K562 treated with DMSO at 1 percent for 24 hours (cell line): Measurements from ENCODE around the gene CAMK2A. TPM values are rescaled to one million over a fixed set of nuclear protein-coding genes. Genes with fewer than 3 reads are reported as not detected.

Experiments
- total RNA-seq: library from RNA; unstranded; fragments of 300-600 nt; gene quantifications from 2 replicates; pipeline ENCODE4 v1.2.3, GENCODE V29; 2022; ENCODE audit warnings: low read depth; ENCODE audit not compliant: insufficient read depth

Gene CAMK2A
- total RNA-seq, result not detected in 2 replicates

DNA sequence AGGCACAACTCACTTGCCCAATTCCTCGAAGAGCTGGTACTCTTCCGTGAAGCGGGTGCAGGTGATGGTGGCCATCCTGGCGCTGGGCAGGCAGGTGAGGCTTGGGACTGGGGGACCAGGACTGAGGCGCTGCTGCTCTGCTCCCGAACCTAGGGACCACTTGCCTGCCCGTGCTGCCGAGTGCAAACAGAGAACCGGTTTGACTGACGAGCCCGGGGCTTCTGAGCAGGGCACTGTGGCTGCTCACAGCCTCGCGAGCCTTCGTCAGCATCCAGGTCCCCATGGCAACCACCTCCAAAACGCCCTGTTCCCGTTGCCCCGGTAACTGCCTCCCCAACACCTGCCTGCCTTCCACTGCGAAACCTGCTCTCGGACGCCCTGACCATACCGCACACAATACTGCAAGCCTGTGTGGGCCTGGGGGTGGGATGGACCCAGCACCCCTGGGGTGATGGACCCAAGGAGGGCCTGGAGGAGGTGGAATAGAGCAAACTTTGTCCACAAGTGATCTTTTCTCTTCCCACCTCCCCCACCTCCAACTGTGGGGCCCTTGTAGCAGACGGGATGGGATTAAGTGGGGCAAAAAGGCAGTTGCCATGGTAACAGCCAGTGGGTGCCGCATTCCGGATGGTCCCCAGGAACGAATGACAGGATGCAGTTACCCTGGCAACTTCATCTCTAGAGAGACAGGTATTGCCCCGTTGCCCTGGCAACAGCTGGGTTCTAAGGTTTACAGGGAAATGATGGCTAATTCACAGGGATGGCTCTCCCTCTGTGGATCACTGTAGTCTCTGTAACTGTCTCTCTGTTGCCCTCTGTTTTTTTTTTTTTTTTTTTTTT lies at the start of gene CAMK2A:
CAMK2A (minus strand) TSS at position 223 of the 840 bp plus-strand sequence; CDS start at position 75, 148 bp downstream.

GRCh38 chr5:150302301-150303069 lies 12.9 kb upstream of the CAMK2A start, which contains the start of gene ARSI:
Gene ARSI (minus strand): TSS chr5:150302905. CDS start chr5:150302373, 532 bp downstream.

DNA sequence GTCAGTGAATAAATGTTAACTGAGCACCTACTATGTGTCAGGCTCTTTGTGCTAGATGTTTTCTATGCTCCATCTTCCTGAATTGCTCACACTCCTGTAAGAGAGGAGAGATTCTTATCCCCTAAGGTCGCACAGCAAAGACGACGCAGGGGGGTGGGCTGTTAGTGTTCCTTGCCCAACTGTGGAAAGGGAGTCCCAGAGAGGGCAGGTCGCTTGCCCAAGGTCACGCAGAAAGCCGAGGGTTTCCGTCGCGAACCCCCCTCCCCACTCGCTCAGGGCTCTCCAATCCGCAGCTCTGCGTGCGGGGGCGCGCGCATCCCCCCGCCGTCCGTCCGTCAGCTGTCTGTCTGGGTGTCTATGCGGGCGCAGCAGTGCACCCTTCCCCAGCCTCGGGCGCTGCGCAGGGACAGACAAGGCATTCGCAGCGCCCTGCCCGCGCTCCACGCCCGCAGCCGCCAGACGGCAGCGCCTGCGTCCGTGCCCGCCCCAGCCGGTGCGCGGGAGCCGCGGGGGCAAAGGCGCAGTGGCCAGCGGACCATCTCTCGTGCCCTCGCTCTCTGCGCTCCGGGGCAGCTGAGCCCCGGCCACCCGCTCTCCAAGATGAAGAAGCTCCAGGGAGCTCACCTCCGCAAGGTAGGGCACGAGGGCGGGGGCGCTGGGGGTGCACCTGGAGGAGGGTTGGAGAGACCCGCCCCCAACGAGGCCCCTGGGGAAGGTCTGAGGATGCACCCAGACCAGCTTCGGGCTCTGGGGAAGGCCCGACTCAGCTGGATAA lies 99.7 kb downstream of the CAMK2A start, which contains the start of gene SLC6A7:
SLC6A7 (plus strand) TSS at position 335 of the 775 bp plus-strand sequence; CDS start at position 601, 266 bp downstream.

Other genes starting within 250 kb of the CAMK2A start
- 0.09 and 0.75 TPM in 2 replicates for gene CSF1R, start 203.2 kb downstream of the CAMK2A start, total RNA-seq
- gene PDGFRB, start 133.9 kb downstream of the CAMK2A start, total RNA-seq, result not detected in 2 replicates
- not detected in 2 replicates for gene CDX1, start 123.0 kb downstream of the CAMK2A start, total RNA-seq
- not detected in 2 replicates for gene SLC6A7, start 99.7 kb downstream of the CAMK2A start, total RNA-seq
- not detected in 2 replicates for gene ARSI, start 13.1 kb upstream of the CAMK2A start, total RNA-seq
- 41.8 and 43.0 TPM in 2 replicates for gene TCOF1, start 67.9 kb upstream of the CAMK2A start, total RNA-seq
- 4.8 and 4.9 TPM in 2 replicates for gene CD74, start 123.1 kb upstream of the CAMK2A start, total RNA-seq
- gene RPS14, start 160.0 kb upstream of the CAMK2A start, total RNA-seq, result 7,101 and 7,425 TPM in 2 replicates
- gene NDST1, start 218.4 kb upstream of the CAMK2A start, total RNA-seq, result 17.6 and 21.6 TPM in 2 replicates